HK-2 (cell line): ENCODE measurements around the gene ASTL.

ENCODE experiments used
- DNase-seq: peaks from one replicate; pipeline ENCODE4 v3.0.0-alpha.2; 2018; ENCODE audit not compliant: unreplicated experiment

ASTL gene

DNA sequence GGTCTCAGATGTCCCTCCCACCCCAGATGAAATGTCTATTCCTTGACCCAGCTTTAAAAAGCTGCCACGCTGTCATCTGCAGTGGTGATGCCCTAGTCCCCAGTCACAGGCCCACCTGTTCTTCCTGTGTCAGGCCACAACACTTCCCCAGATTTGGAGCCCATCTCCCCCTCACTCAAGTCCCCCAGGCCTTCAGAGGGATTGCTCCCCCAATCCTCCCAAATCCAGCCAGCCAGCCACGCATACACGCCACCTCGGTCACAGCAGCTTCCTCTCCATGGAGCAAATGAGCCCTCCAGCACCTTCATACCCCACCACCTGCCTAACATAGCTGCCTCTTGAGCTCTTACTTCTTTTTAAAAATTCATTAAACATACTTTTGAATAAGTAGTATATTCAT lies 7.8 kb downstream of the ASTL start:
- no peak for DNase-seq

DNA sequence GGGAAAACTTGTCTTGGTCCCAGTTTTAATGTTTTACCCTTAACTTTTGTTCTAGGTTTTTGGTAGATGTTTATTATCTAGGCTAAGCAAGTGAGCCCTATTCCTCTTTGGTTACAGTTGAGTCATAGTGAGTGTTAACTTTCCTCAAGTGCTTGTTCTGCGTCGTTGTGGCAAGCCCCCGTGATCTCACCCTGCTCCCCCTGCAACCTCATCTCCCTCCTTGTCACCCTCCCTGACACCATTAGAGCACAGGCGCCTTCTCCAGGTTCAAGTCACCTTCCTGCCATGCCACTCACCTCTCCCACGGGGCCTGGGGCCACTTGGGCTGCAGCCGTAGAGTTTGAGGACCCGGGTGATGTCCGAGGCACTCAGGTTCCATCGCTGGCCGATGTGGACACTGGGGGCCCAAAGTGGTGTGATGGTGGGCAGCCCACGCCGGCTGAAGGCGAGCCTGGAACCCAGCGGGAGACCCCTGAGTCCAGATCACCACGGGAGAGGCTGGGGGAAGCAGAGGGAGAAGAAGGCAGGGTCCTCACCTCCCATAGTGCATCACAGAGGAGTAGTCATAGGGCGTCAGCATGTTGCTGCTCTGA lies 8.7 kb downstream of the ASTL start:
- no peak for DNase-seq

DNA sequence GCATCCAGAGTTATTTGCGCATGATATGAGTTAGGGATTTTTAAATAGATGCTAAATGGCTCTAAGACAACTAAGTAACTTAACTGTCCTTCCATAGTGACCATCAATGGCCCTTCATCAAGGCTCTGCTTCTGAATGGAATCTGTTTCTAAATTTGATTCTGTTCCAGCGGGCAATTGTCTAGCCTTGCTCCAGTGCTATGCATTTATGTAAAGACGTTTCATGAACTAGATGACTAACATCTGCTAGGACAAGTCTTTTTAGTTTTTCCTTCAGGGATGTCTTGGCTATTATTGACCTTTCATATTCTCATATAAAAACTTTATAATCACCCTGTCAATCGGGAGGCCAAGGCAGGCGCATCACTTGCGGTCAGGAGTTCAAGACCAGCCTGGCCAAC lies 9.8 kb downstream of the ASTL start:
- no peak for DNase-seq

DNA sequence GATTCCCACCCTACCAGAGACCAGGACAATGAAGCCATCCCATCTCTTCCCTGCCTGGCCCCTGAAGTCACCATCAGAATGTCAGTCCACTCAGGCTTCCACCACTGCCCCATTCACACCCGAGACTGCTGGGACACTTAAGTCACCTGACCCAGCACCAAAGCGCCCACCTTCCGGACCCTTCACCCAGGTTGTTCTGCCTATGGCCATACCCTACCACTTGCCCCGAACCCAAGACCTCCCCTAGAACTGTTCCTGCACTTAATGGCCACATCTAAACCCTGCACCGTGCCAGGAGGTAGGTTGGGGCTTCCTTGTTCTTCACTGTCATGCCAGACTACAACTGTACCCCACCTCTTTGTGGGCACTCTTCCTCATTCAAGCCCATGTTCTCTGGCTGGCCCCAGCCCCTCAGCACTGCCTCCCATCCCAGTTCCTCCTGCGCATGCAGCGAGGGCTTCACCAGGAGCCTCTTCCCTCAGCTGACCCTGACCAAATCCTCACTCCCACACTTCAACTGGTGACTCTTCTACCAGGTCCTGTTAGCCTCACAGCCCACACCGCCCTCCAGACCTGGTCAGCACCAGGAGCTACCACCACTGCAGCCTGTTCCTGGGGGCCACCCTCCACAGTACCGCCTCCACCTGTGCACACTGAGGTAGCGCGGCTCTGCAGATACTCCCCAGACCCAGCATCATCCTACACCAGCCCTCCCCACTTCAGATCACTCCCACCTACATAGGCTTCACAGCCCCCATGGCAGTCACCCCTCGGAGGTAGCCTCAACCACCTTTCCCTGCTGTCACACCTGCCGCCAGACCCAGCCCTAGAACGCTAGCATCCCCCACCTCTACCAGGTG lies 13.7 kb downstream of the ASTL start:
- DNase-seq: no peak

DNA sequence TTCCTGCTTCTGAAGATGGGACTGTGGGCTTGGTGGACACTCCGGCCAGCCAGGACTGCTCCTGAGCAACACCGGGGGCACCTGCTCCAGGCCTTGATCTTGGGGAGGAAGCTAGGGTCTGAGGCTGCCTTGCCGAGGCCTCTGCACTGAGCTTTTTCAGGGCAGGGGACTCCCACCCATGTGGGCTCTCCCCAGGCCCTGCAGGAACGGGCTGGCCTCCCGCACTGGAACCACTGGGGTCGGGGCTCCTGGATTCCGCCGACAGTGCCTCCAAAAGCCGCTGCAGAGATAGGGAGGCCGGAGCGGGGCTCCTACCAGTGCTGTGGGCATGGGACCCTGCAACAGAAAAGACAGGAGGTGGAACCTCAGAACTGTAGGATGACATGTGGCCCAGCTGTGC lies 14.4 kb downstream of the ASTL start:
- DNase-seq: no peak

DNA sequence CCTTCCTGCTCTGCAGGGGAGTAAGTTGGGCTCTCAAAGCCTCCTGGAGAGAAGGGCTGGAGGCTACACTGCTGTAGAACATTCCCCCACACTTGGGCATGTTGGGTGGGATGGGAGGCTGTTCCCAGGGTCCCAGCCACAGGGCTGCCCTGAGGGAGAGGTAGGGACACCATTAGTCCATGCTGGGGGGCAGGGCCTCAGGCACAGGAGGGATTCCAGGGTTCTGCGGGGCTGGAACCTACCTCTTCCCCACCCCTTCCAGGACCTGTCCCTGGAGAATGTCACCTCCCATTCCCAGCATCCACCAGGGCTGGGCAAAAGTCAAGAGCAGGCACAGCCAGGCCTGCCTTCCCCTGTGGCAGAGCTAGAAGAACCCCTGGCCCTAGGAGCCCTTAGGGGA lies 15.0 kb downstream of the ASTL start:
- DNase-seq: no peak

DNA sequence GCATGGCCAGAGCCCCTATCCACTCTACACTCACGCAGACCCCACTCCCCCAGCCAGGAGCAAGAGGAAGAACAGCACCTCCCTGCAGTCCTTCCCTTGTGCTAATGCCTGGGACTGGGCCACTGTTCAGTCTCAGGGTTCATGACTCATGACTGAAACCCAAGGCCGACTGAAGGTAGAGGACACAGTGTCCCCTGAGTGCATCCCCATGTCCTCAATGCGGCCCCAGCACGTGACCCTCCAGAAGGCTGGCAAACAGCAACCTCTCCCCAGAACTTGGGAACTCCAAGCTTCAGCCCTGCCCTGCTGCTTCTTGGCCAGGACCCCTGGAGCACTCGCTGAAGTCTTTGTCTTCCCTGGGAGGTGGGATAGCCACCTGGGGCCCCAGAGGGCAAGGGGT lies 15.9 kb downstream of the ASTL start:
- DNase-seq: no peak

DNA sequence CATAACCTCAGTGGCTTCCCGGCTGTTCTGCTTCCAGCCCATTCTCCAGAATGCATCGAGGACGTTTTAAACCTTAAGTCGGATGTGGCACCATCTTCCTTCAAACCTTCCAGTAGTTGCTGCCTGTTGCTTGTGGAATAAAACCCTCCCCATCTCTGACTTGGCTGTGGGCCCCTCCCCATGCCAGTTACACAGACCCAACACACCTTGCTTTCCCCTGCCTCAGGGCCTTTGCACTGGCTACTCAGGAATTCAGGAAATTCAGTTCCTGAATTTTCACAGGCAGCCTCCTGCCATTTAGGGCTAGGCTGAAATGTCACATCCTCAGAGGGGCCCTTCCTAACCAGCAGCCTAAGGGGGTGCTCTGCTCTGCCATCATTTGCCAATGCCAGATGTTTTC lies 16.9 kb downstream of the ASTL start:
- no peak for DNase-seq

DNA sequence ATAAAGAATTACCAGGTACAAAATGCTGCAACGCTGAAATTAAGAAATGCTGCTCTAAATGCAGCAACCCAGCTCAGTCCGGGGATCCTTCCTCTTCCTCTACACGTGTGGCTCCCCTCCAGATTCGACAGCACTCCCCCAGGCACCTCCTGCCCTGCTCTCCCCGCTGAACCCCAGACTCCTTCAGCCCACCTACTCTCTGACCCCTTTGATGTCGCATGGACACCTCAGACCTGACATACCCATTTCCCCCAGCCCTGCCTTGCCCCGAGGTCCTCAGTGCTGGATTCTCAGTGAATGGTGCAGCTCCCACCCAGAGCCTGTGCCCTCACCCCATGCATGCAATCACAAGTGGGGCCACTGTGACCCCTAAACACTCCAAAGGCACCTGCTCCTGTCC lies 17.3 kb downstream of the ASTL start:
- no peak for DNase-seq

DNA sequence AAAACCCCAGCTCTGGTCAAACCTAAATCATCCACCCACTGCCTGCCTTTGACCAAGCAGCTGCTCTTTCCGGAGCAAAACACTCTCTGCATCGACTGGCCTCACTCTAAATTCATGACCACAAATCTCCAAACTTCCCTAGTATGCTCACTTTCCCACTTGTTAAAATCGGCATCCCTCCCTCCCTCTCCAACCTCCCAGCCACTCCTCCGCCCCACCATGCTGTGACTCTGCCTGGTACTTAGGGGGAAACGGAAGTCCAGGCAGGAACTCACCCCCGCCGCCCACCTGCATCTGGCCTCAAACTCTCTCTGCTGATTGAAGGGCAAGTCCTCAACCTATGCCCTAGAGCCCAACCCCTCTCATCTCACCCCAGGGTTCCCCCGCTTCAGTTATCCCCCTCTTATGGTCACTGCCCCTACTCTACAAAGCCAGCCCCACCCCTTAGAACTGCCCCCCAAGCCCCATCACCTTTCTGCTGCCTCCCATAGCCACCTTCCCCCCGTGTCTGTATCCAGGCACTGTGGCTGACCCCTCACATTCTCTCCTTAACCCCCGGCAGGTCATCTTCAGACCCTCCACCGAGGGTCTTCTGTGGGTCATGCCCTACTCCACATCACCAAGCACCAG lies 18.1 kb downstream of the ASTL start:
- DNase-seq: no peak

DNA sequence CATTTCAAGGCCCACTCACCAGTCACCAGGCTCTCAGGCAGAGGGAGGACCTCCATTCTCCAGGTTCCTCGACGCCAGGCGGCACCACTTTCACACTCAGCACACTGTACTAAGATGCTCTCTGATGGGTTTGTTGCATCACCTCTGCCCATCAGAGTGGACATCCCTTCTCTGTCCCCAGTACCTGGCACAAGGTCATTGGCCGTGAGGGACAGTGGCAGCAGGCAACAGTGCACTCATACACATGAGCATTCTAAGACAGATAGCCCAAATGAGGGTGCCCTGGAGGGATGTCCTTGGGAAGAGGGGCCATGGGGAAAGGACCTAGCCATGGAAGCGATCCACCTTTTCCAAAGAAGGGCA lies 18.9 kb downstream of the ASTL start:
- no peak for DNase-seq

DNA sequence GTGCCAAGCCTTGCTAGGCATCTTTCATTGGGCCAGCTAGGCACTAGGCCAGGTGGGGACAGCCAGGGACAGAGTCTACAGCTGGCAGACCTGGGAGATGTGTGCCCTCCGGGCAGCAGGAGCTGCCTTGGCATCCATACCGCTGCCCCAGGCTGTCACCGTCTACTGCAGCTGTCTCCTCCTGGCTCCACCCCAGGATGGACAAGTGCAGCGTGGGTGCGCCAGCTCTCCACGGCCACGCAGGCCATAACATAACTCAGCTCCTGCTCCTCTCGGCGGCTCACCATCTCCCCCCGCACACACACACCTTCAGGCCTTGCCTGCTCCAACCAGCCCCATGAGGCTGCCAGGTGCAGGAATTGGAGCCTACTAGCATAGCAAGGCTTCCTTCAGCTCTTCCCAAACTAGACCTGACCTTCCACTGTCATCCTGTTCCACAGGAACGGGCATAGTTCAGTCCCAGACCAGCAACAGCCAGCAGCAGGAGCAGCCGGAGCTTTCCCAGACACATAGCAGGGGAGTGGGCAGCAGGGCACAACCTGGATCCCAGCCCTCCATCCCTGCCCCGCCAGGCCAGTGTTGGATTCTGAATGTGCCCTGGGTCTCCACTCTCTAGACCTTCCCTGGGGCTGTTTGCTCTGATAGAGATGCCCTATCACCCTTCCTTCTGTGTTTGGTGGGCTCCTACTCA lies 19.5 kb downstream of the ASTL start:
- DNase-seq: no peak

DNA sequence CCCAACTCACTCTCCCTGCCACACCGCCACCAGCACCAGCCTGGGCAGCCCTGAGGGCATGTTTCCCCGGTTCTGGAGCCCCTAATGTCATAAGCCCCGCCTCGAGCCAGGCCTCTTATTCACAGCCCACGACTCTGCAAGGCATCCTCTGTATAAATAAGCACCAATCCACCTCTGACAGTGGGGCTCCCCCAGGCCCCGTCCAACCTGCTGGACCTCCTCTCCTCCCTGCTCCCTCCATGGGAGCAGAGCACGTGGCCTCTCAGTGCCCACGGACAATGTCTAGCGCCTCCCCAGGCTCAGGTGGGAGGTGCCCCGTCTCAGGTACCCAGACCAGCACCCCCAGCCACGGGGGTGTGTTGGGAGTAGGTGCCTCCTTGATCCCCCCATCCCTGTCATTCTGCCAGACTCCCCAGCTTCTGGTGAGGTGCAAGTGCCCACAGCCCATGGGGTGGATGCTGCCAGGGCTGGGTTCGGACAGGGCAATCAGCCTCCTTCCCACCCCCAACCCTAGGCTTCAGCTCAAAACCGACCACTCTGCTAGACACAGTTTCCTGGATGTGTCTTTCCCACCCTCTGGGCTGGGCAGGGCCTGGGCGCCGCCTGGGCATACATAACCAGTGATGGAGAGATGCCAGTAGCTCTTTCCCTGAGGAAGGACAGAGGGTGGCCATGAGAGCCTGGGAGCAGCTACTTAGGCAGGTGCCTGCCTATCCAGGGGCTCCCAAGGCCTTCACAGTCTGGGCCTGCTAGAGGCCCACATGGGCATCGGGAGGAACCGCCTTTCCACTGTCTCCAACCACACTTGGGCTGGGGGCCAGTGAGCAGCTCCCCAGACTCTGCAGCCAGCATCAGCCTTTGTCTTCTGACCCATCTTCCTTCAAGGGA lies 20.4 kb downstream of the ASTL start:
- DNase-seq: peak; percentile 22

DNA sequence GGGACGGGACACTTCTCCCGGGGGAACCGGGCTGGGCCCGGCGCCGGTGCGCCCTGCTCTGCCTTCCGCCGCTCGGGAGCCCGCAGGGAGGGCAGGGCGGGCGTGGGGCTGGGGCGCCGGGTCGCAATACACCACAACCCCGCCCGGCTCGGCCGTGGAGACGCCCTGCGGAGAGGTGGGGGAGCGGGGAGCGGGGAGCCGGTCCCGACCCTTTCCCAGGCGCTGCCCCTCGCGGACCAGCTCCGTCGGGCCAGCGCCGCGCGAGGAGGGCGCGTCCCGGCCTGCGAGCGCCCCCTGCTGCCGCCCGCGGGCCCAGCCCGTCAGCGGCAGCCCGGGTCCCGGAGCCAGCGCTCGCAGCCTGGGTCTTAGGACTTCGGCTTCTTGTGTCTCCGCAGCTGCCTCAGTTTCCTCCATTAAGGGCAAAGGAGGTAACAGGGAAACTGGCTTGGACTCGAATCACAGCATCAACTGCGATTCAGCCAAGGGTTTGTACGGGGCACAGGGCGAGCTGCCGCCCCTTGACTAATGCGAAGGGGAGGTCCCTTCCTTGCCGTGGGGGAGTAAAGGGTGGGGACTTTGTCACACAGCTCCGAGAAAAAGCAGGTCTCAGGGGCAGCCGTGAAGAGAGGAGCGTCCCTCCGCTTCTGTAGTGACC lies 21.3 kb downstream of the ASTL start:
- DNase-seq: peak; percentile 61

DNA sequence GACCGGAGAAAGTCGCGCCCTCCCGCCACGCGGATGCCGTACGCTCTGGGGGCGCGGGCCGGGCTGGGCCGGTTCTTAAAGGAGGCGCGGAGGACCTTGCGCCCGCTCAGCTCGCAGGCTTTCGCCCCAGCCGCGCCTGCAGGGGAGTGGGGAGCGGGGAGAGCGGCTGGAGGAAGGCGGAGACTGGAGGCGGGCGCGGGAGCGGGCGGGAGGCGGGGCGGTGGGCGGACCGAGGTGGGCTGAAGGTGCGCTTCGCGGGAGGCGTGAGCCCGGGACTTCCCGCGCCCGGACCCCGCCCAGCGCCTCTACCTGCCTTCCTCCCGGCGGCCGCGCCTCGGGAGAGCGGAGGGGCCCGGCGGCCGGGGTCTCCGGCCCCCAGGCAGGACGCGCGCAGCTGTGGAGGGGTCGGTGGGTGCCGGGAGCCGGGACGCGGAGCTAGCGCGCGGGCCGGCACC lies 21.9 kb downstream of the ASTL start, which contains the start of gene ADRA2B:
TSS of gene ADRA2B (minus strand) at position 148 of the 455 bp plus-strand sequence. CDS start 422 bp downstream, outside the sequence.
- peak; percentile 59 for DNase-seq

DNA sequence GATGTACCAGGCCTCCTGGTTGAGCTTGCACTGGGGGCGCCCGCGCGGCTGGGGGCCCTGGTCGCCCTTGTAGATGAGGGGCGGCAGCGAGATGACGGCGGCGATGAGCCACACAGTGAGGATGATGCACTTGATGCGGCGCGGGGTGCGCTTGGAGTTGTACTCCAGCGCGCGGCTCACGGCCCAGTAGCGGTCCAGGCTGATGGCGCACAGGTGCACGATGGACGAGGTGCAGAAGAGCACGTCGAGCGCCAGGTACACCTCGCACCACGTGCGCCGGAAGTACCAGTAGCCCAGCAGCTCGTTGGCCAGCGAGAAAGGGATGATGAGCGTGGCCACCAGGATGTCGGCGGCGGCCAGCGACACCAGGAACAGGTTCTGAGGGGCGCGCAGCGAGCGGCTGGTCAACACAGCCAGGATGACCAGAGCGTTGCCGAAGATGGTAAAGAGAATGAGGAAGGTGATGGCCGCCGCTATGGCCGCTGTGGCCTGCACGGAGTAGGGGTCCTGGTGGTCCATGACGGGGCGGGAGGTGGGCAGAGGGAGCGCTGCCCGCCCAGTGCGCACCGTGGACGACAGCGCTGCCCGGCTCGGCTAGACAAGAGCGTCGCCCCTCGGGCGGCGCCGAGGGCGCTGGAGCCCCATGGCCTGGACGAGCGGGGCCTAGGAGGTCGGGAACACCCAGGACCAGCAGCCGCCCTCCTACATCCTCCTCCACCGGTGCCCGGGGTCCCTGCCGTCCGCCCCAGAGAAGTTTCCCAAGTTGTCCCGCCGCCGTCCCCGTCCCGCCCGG lies 22.5 kb downstream of the ASTL start:
- DNase-seq: no peak

DNA sequence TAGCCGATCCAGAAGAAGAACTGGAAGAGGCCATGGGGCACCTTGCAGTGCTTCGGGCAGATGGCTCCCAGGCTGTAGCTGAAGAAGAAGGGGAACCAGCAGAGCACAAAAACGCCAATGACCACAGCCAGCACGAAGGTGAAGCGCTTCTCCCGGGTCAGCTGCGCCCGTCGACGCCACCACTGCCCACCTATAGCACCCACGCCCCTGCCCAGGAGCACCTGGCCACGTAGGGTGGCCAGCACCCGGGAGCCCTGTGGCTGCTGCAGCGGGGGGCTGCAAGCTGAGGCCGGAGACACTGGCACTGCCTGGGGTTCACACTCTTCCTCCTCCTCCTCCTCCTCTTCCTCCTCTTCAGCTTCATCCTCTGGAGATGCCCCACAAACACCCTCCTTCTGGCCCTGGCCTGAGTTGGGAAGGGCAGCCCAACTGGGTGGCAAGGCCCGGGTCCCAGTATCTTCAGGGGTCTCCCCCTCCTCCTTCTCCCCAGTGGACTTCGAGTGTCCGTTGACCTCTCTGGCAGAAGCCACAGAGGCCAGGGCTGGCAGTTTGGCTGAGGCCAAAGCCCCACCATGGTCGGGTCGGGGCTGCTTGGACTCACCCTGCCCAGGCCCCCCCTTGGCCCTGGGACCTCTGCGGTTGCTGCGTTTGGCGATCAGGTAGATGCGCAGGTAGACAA lies 23.3 kb downstream of the ASTL start:
- no peak for DNase-seq

DNA sequence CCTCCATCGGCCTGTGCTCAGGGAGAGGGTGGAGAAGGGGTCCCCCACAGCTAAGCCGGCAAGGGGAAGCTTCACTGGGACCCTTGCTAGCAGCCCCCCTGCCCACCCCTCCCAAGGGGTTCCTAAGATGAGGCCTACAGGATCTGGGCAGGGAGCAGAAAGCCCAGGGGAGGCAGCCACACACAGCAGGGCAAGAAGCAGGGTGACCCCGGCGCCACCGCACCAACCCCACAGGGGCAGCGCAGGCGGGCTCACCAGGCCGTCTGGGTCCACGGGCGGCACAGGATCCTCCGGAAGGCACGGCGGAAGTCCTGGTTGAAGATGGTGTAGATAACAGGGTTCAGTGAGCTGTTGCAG lies 23.8 kb downstream of the ASTL start:
- DNase-seq: no peak

DNA sequence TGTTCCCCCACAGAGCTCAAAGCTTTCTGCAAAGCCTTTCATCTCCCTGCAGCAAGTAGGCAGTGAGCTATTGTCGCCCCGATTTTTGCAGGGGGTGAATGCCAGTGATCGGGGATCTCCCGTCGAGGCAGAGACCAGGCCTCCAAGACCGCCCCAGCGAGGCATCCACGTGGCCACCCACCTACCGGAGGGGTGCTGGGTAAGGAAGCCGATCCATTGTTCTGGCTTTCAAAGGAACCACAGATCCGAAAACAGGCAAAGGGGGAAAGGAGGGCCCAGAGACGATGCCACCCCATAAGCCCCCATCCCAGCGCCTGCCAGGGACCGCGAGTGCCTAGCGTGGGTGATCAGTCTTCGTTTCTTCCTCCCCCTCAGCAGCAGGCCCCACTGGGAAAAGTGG lies 24.4 kb downstream of the ASTL start:
- no peak for DNase-seq

DNA sequence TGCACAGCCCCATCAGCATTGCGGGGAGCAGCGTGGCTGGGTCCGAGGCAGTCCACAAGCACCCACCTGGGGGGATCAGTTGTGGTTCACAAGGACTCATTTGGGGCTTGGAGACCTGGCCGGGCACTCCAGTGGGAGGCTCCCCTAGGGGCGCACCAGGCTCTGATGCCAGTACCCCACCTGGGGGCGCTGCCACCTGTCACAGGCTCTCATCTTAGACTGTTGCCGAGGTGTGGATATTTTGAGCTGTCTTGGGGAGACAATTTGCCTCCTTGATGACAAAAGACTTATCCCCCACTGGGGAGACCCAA lies 25.0 kb downstream of the ASTL start:
- DNase-seq: no peak
